Subcutaneous abdominal adipose tissue (tissue), 5 donors: ENCODE data around the gene PAPPA.

Source experiments
- H3K27ac ChIP-seq: one replicate; pipeline ENCODE4 v1.7.0; 2013; ENCODE audit warnings: low read depth, mild to moderate bottlenecking, inconsistent platforms, low read length, moderate library complexity
- H3K27me3 ChIP-seq, 5 donors: one replicate each; pipeline ENCODE4 v1.7.0; 2013; ENCODE audit warnings: low read length in 5 of 5, inconsistent platforms in 1 of 5; ENCODE audit not compliant: control insufficient read depth in 5 of 5, insufficient read depth in 4 of 5
- H3K36me3 ChIP-seq, 5 donors: one replicate each; pipeline ENCODE4 v1.7.0; 2013; ENCODE audit warnings: low read length in 5 of 5; ENCODE audit not compliant: control insufficient read depth in 5 of 5, insufficient read depth in 5 of 5
- H3K4me1 ChIP-seq, 5 donors: one replicate each; pipeline ENCODE4 v1.7.0; 2013; ENCODE audit warnings: low read length in 5 of 5, mild to moderate bottlenecking in 3 of 5, moderate library complexity in 1 of 5; ENCODE audit not compliant: control insufficient read depth in 5 of 5, insufficient read depth in 5 of 5
- H3K4me3 ChIP-seq, 5 donors: one replicate each; pipeline ENCODE4 v1.7.0; 2013; ENCODE audit warnings: low read length in 5 of 5, low read depth in 1 of 5
- H3K9ac ChIP-seq, 5 donors: one replicate each; pipeline ENCODE4 v1.7.0; 2013; ENCODE audit warnings: low read length in 5 of 5, mild to moderate bottlenecking in 4 of 5, moderate library complexity in 3 of 5
- H3K9me3 ChIP-seq, 5 donors: one replicate each; pipeline ENCODE4 v1.7.0; 2013; ENCODE audit warnings: low read length in 5 of 5; ENCODE audit not compliant: control insufficient read depth in 5 of 5
- donor health status: healthy.
- donor health status: healthy.
- donor health status: healthy.
- donor health status: healthy.
- donor health status: healthy.

PAPPA gene

GRCh38 chr9:116271340-116271739 is 117.7 kb downstream of the PAPPA start:
- Histone ChIP-seq H3K27ac (no peak overlapping the region), H3K36me3 (no peaks in the 10 kb centered on the region), H3K4me1 (no peaks in the 10 kb centered on the region), H3K27me3 (peaks cover 0 to 3% (median 0%) of the 10 kb centered on the region in 5 donors), H3K9ac (no peak overlapping the region), H3K9me3 (no peaks in the 10 kb centered on the region), H3K4me3 (no peak overlapping the region)

- no peak overlapping the region for H3K27ac ChIP-seq
- H3K9me3 ChIP-seq: no peaks in the 10 kb centered on the region
- peaks cover 0 to 3% (median 0%) of the 10 kb centered on the region in 5 donors for H3K27me3 ChIP-seq
- H3K36me3 ChIP-seq: no peaks in the 10 kb centered on the region
- H3K9ac ChIP-seq: no peak overlapping the region
- H3K4me3 ChIP-seq: no peak overlapping the region
- H3K4me1 ChIP-seq: no peaks in the 10 kb centered on the region
Measured at GRCh38 chr9:116271991-116272390, 118.4 kb downstream of the PAPPA start.

GRCh38 chr9:116274293-116274692 is 120.7 kb downstream of the PAPPA start:
- H3K9me3 ChIP-seq: no peaks in the 10 kb centered on the region
- peaks cover 0 to 3% (median 0%) of the 10 kb centered on the region in 5 donors for H3K27me3 ChIP-seq
- H3K36me3 ChIP-seq: no peaks in the 10 kb centered on the region
- no peak overlapping the region for H3K4me3 ChIP-seq
- no peak overlapping the region for H3K9ac ChIP-seq
- no peak overlapping the region for H3K27ac ChIP-seq
- no peaks in the 10 kb centered on the region for H3K4me1 ChIP-seq

- no peaks in the 10 kb centered on the region for H3K36me3 ChIP-seq
- H3K4me1 ChIP-seq: no peaks in the 10 kb centered on the region
- H3K4me3 ChIP-seq: no peak overlapping the region
Measured at GRCh38 chr9:116275418-116276195, 122.0 kb downstream of the PAPPA start.

GRCh38 chr9:116276196-116276493 is 122.6 kb downstream of the PAPPA start:
- Histone ChIP-seq H3K27me3 (peaks cover 0 to 3% (median 0%) of the 10 kb centered on the region in 5 donors), H3K9ac (no peak overlapping the region), H3K36me3 (no peaks in the 10 kb centered on the region), H3K4me3 (no peak overlapping the region), H3K27ac (no peak overlapping the region), H3K9me3 (no peaks in the 10 kb centered on the region), H3K4me1 (no peaks in the 10 kb centered on the region)

More at GRCh38 chr9:116275418-116276195, 122.0 kb downstream of the PAPPA start:
- Histone ChIP-seq H3K27ac (no peak overlapping the region), H3K9me3 (no peaks in the 10 kb centered on the region), H3K9ac (no peak overlapping the region), H3K27me3 (peaks cover 0 to 3% (median 0%) of the 10 kb centered on the region in 5 donors)

GRCh38 chr9:116276651-116277121 is 123.1 kb downstream of the PAPPA start:
- Histone ChIP-seq H3K27me3 (peaks cover 0 to 3% (median 0%) of the 10 kb centered on the region in 5 donors), H3K4me3 (no peak overlapping the region), H3K9ac (no peak overlapping the region), H3K36me3 (no peaks in the 10 kb centered on the region), H3K4me1 (no peaks in the 10 kb centered on the region), H3K9me3 (no peaks in the 10 kb centered on the region), H3K27ac (no peak overlapping the region)

- H3K4me1 ChIP-seq: no peaks in the 10 kb centered on the region
- peaks cover 0 to 3% (median 0%) of the 10 kb centered on the region in 5 donors for H3K27me3 ChIP-seq
- no peak overlapping the region for H3K27ac ChIP-seq
- H3K36me3 ChIP-seq: no peaks in the 10 kb centered on the region
- H3K9ac ChIP-seq: no peak overlapping the region
- H3K4me3 ChIP-seq: no peak overlapping the region
- H3K9me3 ChIP-seq: no peaks in the 10 kb centered on the region
Measured at GRCh38 chr9:116278326-116278725, 124.7 kb downstream of the PAPPA start.

GRCh38 chr9:116279230-116279629 is 125.6 kb downstream of the PAPPA start:
- Histone ChIP-seq H3K4me1 (no peaks in the 10 kb centered on the region), H3K9ac (no peak overlapping the region), H3K36me3 (no peaks in the 10 kb centered on the region), H3K27me3 (peaks cover 0 to 3% (median 0%) of the 10 kb centered on the region in 5 donors), H3K9me3 (no peaks in the 10 kb centered on the region), H3K27ac (no peak overlapping the region), H3K4me3 (no peak overlapping the region)

- Histone ChIP-seq H3K36me3 (no peaks in the 10 kb centered on the region), H3K27me3 (no peaks in the 10 kb centered on the region), H3K9me3 (no peaks in the 10 kb centered on the region), H3K9ac (no peak overlapping the region), H3K4me1 (no peaks in the 10 kb centered on the region), H3K4me3 (no peak overlapping the region), H3K27ac (no peak overlapping the region)
Measured at GRCh38 chr9:116280529-116280928, 126.9 kb downstream of the PAPPA start.

GRCh38 chr9:116282597-116282996 is 129.0 kb downstream of the PAPPA start:
- Histone ChIP-seq H3K27me3 (no peaks in the 10 kb centered on the region), H3K4me3 (no peak overlapping the region), H3K4me1 (no peaks in the 10 kb centered on the region), H3K27ac (no peak overlapping the region), H3K36me3 (no peaks in the 10 kb centered on the region), H3K9me3 (no peaks in the 10 kb centered on the region), H3K9ac (no peak overlapping the region)
